ENCODE results near the gene ITPRID2.

- TF ChIP-seq CTCF (IDR thresholded peaks at IDR 0.05; ENCODE audit: insufficient read depth, low read length, poor library complexity, severe bottlenecking), result no peak
- no peak for TF ChIP-seq EZH2phosphoT487 (conservative IDR thresholded peaks at IDR 0.05; ENCODE audit: low read length)
Observed at GRCh38 chr2:181847198-181847556, 44.4 kb upstream of the ITPRID2 start.

All from SU-DHL-6 (cell line).